Activated naive CD4-positive, alpha-beta T cell treated with anti-CD3 and anti-CD28 coated beads, Interleukin-2, amount 50 U/mL, for 16 hours (primary cell): ENCODE data around the gene RPL32.
A peak's percentile ranks its signal among the peaks of the same experiment; 100 is the strongest.
"Not testable (repeated sequence)": the region's sequence is repeated elsewhere in the genome, so short reads cannot be mapped to it uniquely, and the experiment has no call there.

Experiments used
- DNase-seq: peaks from one replicate; pipeline ENCODE4 v3.0.0-alpha.2; 2020

Gene RPL32

GRCh38 chr3:12841149-12841969, at the start of gene RPL32:
Gene RPL32 (minus strand): TSS chr3:12841565. CDS start chr3:12840237, 1,328 bp downstream.
- DNase-seq: peak; percentile 85

- DNase-seq: no peak
Measured at GRCh38 chr3:12890610-12891390, 49.4 kb upstream of the RPL32 start.

- DNase-seq: no peak
Measured at GRCh38 chr3:12886736-12887135, 45.4 kb upstream of the RPL32 start.

GRCh38 chr3:12886106-12886679, 44.8 kb upstream of the RPL32 start:
- peak; percentile 32 for DNase-seq

GRCh38 chr3:12885583-12885930, 44.2 kb upstream of the RPL32 start:
- DNase-seq: no peak

- DNase-seq: no peak
Measured at GRCh38 chr3:12884790-12885582, 43.6 kb upstream of the RPL32 start.

- no peak for DNase-seq
Measured at GRCh38 chr3:12884186-12884680, 42.9 kb upstream of the RPL32 start.

- DNase-seq: no peak
Measured at GRCh38 chr3:12882336-12883310, 41.3 kb upstream of the RPL32 start.

- DNase-seq: not testable (repeated sequence)
Measured at GRCh38 chr3:12881858-12882257, 40.5 kb upstream of the RPL32 start.

GRCh38 chr3:12879191-12879815, 37.9 kb upstream of the RPL32 start:
- no peak for DNase-seq

- not testable (repeated sequence) for DNase-seq
Measured at GRCh38 chr3:12878758-12879157, 37.4 kb upstream of the RPL32 start.

- DNase-seq: no peak
Measured at GRCh38 chr3:12878141-12878574, 36.8 kb upstream of the RPL32 start.

GRCh38 chr3:12877040-12877439, 35.7 kb upstream of the RPL32 start:
- DNase-seq: no peak

GRCh38 chr3:12875857-12876836, 34.8 kb upstream of the RPL32 start:
- peak; percentile 32 for DNase-seq

- no peak for DNase-seq
Measured at GRCh38 chr3:12871404-12871983, 30.1 kb upstream of the RPL32 start.

- DNase-seq: no peak
Measured at GRCh38 chr3:12870942-12871341, 29.6 kb upstream of the RPL32 start.

GRCh38 chr3:12869035-12869621, 27.8 kb upstream of the RPL32 start:
- DNase-seq: no peak
